Ammon's horn (tissue), 1 donor: Measurements from ENCODE around the gene CEMIP2.

Experiments used
- DNase-seq: peaks from one replicate; pipeline ENCODE4 v3.0.0-alpha.2; 2016; ENCODE audit warnings: low spot score

The CEMIP2 gene

DNA sequence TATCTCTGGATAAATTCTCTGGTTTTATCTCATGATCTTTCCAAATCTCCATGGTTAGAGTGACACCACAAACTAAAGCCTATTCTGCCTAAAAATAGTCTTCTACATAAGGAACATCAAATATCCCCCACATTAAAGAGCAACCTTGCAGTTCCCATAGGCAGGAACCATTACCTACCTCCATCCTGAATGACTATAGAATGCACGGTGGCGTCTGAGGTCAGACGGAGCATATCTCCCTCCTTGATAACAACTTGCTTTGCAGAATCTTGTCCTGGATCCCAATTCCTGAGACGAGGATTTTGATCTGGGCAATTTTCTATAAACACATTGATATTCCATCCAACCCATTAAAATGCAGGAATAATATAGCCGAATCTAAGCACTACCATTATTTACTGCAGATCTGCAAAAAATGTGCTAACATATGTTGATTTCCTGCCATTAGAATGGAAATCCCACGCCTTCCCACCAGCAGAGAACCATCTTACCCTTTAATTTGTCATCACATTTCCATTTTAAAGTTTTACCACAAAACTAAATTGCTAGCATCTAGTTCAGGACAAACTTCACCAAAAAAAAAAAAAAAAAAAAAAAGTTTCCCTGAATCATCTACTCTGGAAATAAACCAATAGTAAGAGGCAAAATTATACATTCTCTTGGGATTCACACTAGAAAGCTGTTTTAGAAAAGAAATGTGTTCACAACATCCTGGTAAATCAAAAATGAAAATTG, 22.1 kb downstream of the CEMIP2 start:
- no peak for DNase-seq

DNA sequence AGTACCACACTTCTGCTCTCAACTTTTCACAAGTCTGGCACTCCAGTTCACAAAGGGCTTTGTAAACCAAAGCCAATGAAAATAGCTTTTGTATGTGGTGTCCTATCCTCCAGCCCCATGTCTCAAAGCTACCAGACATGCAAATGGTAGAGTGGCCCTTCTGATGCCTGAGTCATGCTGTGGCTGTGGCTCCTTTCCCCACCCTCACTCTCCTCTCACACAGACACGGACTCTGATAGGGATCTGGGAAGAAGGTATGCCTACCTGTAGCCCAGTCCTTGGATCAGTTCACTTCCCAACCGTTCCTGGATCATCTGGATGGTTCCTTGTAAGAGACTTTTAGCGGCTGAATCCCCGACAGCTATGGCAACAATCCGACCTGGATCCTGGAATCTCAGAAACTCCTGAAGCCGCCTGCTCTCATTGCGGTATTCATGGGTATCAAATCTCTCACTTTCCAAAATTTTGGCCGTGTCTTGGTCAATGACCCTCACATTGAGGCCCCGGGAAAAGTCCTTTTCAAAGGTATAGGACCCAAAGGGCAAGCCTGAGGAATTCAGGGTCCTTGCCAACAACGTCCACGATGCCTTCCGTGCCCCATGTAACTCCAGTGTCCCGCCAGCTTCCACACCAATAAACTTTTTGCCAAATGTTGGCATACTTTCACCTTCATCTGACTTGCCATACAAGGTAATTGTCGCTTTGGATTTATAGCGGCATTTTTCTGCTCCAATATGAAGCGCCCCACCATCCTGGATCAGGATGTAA, 23.4 kb downstream of the CEMIP2 start:
- no peak for DNase-seq

DNA sequence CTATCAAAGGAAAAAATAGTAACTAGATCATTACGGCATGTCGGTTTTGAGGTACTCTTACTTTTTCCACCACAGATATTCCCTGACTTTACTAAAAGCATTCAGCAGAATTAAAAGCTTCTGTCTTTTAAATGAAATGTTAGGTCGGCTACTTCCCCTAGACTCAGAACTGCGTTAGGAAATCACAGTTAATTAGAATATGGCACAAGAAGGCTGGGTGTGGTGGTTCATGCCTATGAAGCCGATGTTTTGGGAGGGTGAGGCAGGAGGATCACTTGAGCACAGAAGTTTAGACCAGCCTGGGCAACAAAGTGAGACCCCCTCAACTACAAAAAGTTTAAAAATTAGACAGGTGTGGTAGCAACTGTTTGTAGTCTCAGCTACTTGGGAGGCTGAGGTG, 24.4 kb downstream of the CEMIP2 start:
- no peak for DNase-seq

DNA sequence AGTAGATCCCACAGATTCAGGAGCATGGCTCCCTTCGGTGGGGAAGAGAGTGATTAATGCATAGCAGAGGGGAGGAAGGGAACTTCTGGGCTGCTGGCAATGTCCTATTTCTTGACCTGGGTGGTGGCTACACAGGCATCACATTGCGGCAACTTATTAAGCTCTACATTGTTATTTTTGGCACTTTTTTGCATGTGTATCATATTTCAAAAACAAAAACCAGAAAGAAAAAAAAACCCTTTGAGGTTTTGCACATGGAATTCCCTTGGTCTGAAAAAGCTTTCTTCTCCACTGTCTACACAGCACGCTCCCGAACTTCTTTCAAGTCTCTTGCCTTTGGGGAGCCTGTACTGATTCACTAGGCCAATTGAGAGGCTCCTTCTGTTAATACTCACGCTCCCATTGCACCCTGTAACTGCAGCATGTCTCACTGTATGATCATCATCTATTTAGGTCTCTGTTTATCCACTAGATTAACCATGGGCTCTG, 25.1 kb downstream of the CEMIP2 start:
- no peak for DNase-seq

DNA sequence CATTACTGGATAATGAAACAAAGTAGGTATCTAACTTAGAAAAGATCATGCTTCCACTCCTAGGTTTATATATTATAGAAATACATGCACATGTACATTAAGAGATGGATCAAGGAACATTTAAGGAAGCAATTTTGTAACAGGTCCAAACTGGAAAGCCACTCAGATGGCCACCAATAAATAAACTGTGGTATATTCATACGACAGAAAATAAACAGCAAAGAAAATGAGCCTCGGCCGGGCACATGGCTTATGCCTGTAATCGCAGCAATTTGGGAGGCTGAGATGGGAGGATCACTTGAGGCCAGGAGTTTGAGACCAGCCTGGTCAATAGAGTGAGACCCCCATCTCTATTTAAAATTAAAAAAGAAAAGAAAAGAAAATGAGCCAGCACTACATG, 25.6 kb downstream of the CEMIP2 start:
- DNase-seq = no peak

DNA sequence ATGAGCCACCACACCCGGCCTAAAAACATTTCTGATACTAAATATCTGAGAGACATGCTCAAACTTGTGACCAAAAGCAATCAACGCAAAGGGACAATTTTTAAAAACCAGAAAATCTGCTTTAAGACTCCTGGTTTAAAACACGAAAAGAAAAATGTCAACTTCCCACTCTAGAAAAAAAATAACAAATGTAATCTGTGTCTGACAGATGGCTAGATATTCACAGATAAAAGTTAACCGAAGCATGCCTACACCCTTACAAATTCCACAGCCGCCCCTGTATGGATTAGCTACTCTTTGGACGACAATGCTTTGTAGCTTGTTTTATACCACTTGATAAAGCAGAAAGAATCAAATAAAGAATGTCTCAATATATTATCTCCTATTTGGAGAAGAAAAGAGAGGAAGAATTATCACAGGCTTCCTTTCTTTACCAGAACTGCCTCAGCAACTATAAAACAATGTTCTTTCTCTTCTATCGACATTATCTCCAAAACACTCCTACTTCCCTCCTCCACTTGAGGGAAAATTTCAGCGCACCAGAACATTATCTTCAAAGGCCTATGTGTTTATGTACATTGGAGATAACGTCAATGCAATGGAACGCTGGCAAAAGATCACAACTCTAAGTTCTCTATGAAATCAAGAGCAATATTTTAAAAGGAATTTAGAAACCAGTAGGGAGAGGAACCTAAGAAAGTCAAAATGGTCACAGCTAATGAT, 26.2 kb downstream of the CEMIP2 start:
- DNase-seq = no peak

DNA sequence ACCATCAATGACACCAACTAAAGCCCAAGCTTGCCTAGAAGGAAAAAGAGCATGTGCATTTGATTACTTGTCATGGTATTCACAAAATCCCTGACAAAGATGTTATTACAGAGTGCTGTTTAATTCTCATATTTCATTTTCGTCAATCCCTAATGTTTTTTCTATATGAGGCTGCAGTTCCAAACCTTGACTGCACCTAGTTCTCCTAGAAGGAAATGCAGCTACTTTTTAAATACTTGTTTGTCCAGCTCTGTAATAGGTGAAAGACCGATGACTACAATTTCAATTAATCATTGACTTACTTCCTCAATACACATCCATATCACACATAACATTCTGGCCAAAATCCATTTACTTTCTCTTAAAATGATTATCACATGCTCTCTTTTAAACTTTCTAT, 28.1 kb downstream of the CEMIP2 start:
- no peak for DNase-seq

DNA sequence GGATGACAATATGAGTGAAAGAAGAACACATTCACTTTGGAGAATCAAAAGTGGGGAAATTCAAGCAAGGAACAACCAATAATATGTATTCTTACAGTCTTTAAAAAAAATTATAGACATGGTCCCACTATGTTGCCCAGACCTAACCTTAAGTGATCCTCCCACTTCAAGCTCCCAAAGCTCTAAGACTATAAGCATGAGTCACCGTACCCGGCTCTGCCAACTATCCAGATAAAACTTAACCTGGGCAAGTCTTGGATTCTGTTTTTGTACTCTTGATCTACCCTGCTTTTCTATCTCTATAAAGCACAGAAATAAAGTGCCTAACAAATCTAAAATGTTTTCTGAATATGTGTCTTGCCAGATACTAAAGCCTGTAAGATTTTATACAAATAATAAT, 30.9 kb downstream of the CEMIP2 start:
- no peak for DNase-seq

DNA sequence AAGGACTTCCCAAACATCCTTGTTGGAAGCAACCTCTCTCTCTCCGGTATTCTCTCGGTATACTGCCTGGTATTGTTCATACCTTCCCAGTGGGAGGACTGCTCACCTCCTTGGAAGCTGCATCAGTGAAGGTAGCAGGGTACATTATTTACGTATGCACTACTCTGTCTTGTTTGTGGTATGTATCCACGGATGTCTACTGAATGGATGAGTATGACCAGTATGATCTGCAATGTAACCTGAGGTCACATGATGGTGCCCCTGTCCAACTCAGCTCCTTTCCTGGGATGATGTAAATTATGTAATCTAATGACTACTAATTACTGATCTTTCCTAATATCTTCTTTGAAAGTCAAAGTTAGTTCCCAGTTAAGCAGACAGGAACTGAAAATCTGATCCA, 32.1 kb downstream of the CEMIP2 start:
- DNase-seq = no peak

DNA sequence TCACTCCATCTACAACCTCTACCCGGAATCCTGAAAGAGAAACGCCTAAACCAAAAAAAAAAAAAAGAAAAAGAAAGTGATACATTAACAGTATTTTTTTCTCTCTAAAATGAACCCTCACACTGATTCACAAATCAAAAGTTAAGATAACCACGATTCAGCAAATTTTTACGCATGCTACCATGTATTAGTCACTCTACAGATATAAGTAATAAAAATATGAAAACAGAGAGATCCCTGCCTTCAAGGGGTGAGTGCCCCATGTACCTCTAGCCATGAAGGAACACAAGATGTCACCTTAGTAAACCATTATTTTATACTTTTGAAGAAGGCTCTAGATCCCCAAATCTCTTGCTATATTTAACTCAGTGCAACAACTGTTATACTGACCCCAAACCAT, 33.4 kb downstream of the CEMIP2 start:
- DNase-seq = no peak

DNA sequence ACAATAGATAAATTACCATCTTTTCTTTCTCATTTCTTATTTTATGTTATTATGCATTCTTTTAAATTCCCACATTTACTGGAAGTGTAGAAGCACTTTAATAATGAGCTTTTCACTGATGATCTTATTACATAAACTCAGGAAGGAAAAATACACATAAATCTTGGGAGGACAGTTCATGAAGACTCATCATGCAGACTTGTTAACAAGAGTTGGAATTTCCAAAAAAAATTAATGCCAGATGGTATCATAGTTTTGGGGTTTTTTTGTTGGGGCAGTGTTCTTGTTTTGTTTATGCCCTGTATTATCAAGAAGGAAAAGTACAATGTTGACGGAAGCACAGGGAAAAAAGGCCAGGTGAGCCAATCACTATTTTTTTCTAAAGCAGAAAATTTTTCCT, 35.1 kb downstream of the CEMIP2 start:
- no peak for DNase-seq

DNA sequence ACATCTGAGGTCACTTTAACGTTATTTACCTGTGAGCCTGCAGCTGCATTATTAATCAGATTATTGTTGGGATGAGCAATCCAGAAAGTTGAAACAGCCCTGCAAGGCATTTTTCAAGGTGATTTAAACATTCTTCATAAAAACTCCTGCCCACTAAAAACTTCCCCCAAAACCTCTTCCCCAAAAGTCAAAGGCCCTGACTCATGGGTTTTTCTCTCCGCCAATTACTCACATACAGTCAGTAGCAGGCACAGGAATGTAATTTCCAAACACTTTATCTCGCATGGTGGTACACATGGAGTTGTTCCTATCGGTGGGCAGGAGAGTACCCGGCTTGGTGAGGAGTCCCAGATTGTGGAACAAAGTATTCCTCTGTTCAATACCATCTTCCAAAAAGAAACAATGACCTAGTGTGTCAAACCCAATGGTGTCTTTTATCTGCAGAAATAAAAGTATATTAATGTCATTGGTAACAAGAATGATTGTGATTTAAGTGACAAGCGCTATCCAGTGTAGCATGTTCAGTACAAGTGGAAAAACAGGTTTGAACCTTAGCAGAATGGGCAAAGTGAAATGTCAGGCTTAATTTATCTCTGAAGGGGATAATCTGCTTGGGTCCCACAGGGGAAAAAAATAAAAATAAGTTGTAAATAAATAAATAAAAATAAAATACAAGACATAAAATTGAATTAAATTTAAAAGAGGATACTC, 38.3 kb downstream of the CEMIP2 start:
- no peak for DNase-seq

DNA sequence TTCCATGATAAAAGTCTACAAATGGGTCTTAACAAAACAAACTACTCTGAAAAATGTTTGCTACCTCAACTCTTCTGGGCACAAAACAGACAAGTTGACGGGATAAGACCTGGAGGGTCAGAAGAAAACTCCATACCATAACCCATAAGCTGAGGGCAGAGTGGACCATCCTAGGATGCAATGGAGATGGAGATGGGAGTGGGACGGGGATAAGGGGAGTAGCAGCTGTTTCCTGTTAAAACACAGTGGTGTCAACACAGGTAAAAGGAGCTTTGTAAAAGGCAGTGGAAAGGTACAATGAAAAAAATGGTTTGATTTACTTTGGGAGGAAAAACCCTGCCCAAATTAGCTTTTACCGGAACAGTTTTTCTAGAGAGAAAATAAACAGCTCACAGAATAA, 41.6 kb downstream of the CEMIP2 start:
- no peak for DNase-seq

DNA sequence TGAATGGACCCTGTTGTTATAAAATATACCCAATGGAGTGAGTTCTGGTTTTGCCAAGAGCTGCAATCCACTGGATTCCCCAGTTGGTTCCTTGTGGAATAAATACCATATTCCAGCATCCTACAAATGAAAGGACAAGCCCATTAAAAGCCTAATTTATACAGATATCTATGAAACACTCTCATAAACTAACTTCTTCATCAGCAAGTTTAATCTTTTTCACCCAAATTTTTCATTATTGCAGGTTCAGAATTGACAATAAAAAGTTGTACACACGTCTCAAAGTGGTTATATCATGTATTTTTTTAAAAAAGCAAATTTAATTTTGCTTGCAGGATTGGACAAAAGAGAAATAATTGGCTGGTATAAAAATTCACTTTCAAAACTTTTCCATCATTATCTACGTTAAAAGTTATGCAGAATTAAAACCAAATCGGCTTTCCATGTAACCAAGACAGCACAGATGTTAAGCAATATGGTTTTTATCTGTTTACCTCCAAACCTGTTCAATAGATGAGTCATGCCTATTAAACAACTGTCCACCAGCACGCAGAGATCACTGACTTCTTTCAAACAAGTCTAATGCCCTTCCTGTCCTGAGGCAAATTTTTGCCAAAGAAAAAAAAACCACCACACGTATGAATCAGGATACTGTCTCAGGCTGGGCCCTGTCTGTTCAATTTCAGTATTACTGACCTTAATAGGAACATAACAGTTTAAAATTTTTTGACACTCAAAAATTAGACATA, 42.5 kb downstream of the CEMIP2 start:
- DNase-seq = no peak

DNA sequence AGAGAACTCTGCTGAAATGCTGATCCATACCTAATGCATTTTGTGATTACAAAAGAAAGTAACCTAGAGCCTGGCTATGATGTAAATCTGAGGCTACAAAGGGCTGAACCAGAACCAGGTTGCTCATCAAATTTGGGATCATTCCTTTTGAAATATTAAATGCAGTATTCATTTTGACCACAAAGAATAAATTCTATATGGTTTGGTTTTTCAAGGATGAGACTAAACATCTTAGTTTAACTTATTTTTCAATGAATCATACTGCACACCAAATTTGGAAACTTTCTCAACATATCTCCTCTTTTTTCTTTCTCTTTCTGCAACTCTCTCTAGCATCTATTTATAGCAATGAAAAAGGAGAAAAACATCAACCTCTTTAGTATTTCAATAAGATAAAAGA, 46.5 kb downstream of the CEMIP2 start:
- DNase-seq = no peak

DNA sequence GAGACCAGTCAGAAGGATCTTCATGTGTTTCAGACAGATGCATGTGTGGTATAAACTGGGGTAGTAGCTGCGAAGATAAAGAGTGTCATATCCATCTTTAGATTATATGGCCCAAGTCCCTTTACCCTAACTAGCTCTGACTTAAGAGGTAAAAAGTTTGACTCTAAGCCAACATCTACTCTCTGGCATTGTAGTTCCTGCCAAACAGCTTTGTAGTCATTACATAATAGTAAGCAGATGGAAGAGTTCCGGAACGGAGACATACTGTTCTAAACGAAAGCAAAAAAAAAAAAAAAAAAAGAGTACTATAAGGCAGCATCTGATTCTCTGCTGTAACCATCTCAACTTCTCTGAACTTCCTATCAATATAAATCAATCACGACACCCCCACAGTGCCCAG, 48.8 kb downstream of the CEMIP2 start:
- no peak for DNase-seq

DNA sequence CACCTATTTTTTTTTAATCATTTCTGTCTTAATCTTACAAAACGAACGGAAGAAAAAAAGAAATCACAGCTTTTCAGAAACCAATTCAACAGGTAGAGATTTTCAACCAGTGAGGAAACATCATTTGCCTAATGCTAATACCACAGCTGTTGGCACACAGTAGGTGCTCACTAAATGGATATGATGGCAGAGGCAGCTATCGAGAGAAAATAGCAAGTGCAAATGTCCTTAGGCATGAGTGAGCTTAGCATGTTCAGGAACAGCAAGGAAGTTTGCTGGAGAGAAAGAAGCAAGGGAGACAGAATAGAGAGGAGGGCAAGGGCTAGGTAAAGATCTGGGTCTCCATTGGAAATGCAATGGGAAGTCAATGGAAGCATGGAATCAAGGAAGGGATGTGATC, 49.2 kb downstream of the CEMIP2 start:
- no peak for DNase-seq

DNA sequence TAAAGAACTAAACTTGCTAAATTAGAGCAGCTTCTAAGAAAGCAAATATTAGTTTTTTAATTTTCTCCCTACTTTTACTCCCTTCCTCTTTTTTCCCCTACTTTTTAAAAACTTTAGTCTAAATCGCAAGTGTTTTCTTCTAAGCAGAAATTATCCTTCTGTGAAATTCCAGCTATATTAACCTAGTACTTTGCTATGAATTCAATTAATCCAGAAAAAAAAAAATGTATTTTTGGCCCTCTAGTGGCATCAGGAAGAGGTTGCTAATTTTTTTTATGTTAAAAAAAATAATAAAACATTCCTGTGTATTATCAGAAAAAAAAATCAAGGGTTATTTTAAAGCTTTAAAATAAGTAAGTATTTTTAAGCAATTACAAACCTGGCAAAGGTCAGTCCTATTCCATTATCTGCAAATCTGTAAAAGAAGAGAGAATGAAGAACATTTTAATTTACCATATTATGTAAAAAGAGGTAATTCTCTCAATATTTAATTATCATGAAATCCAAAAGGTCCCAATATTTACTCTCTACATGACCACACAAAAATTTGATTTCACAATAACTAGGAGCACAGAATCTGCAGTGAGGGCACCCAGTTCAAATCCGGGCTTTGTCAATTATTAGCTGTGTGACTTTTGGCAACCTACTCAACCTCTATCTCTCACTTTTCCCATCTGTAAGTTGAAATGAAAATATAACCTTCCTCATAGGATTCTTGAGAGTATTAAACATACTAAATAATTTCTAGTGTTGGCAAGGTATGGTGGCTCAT, 52.0 kb downstream of the CEMIP2 start:
- no peak for DNase-seq

DNA sequence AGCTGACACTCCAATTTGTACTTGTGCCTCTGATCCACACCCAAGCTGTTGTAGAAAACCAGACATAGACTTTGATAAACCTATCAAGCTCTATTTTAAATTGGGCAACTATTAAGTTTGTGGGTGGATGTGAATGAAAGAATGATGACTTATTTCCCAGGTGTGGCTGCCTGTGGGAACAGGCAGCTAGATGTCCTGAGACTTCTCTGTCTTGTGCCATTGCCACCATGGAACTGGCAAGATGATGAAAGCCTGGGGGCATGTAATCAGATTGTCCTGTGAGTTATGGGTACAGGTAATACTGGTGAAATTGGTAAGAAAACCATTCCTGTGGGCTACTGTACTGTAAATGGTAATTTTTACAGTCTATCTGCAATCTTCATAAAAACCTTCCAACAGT, 57.5 kb downstream of the CEMIP2 start:
- DNase-seq = no peak

DNA sequence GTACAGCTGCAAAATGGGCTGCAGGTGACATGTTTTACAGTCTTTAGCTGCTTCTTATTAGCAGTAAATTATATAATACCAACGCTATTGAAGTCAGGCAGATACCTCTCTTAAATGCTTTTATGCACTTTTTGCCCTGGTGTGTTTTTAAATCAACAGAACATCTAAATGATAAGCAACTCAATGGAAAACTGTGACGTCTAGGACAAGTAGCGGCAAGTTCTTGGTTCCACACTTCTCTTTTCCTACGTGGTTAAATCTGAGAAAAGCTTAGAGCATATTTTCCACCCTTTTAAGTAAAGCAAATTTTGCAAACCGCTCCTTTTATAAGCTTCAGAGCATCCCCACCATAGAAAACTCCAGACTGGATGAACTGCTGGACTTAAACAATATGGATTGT, 58.1 kb downstream of the CEMIP2 start:
- DNase-seq = no peak

DNA sequence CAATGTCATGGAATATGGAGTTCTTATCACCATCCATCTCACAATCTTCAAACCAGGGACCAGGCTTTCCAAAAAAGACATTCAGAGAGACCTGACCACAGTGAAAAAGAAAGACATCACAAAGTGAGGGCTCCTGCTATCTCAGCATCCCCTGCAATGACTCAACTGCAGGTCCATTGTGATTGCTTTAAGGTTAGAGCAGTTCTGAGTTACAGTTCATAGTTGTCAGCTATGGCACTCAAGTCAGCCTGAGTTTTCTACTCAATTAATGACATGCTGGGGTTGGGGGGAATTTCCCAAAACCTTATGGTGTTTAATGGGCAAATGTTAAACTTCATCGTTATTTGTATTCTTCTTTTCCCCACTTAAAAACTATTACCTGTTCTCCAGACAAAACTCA, 58.9 kb downstream of the CEMIP2 start:
- no peak for DNase-seq
